RPMI7951 (cell line): ENCODE data around the gene DRAM1. TPM values are rescaled to one million over a fixed set of nuclear protein-coding genes. Genes with fewer than 3 reads are reported as not detected.
A peak's percentile ranks its signal among the peaks of the same experiment; 100 is the strongest.

Experiments
- DNase-seq: peaks from one replicate; pipeline ENCODE4 v3.0.0-alpha.2; 2012; ENCODE audit warnings: low read depth
- total RNA-seq: library from RNA; depleted of rRNA; stranded (reverse); fragments of >200 nt; shearing (Covaris generic); gene quantifications from 2 replicates; pipeline ENCODE4 v1.2.3, GENCODE V29; 2014; rRNA removed

DRAM1 gene
- total RNA-seq, 1 experiment from 2014 or later, result 2.6 TPM

DNA sequence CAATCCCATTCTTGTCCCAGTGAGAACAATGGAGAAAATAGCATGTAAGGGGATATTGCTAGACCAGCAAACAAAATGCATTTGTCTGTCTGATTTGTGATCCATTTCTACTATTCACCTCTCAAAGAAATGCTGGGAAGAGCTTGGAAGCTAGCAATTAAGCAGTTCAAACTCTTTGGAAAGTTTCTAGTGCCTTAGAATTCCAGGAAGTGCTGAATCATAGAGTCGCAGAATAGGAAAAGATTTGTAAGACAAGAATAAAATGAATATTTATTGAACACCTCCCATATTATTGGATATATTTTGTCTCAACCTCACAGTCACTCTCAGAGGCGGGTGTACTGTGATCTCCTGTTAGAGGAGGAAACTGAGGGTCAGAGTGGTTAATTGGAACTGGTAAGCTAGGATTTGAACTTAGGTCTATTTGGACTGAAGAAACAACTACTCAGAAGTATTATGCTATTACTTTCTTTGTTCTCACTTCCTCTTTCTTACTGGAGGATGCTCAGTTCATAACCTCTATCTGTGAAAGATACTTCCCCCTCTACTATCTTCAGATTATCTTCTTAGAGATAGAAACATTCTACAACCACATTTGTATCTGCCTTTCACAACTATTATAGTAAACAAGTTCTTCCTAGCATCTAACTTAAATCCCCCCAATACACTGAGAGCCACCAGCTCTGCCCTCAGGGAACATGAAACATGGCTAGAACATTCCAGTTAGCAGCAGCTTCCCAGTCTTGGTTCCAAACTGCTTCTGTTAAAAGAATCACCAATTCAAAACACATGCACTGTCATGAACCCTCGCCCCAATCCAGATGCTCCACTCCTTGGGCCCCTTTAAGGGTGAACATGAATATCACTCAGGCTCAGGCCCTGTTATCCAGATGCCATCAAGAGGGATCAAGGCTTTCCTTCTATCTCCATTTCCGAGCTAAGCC is 64.2 kb downstream of the DRAM1 start:
- DNase-seq, result peak; percentile 10

DNA sequence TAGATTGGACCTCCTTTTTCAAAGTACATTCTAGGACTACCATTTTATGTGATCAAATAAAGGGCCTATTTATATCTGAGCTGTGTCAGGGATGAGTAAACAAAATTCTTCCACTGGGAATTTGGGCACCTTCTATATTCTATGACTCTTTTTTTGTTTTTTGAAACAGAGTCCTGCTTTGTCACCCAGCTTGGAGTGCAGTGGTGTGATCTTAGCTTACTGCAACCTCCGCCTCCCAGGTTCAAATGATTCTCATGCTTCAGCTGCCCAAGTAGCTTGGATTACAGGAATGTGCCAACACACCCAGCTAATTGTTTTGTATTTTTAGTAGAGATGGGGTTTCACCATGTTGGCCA is 64.8 kb downstream of the DRAM1 start:
- no peak for DNase-seq

DNA sequence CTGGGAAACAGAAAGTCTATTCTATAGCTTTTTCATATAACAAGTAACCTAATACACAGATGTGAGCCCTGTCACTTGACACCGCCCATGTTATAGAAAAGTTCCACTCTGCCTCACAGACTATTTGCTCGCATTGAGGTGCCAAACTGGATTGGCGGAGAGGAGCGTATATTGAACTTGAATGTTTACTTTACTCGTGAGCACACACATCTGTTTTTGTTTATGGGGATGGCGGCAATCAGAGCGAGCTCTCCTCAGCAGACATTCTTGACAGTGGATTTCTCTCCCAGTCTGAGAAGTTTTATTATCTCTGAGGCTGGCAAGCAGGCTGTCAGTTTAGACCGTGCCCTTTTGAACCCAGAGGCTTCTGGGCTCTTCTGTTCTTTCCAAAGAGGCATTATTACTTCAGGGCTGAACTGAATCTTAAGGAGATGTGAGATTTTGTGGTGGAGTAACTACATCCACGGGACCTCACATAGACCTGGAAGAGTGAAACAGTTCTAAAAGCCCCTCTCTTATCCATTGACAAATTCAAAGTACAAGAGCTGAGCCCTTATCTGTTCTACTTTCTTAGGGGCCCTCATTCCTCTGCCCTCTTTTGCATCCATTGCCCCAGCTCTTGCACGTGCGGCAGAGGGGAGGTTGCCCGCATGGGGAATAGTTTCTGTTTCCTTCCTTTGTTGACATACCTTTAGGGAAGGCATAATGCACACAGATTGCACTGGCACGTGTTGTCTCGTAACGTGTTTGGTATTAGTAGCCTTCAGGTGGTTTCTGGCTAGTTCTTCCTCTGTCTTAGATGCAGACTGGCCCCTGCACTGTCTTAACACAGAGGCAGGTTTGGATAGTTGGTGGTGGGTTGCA is 68.2 kb downstream of the DRAM1 start:
- peak; percentile 12 for DNase-seq

DNA sequence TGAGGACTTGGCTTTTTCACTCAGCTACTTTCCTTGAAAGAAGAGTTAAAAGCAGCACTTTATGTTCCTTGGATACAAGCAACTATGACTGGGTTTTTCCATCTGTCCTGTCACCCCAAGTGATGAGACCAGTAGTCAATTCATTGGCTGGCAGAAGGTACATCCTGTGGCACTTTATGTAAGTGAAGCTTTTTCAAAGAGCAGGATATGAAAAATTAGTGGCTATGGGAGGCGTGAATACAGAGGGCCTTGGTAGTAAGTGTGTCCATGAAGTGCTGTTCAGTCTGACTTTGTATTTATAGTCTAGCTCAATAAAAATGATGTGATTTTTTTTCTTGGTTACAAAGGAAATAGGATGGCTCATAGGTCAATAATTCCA is 68.8 kb downstream of the DRAM1 start:
- DNase-seq, result no peak

DNA sequence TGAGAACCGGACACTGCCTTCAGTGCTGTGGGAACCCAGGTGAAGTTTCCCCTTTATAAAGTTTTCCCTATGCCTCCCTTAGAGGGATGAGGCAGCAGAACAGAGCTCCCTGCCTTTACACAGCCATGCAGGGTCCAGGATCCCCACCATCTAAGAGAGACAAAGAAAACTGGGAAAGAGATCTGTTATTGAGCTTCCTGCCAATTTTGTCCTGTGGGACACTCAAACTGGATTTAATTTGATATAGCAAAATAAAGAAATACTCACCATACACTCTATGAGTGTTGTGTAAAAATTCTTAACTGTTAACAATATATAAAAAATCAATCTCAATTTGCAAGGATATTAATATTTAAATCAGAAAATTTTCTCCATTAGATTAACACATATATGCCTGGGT is 69.9 kb downstream of the DRAM1 start:
- no peak for DNase-seq

DNA sequence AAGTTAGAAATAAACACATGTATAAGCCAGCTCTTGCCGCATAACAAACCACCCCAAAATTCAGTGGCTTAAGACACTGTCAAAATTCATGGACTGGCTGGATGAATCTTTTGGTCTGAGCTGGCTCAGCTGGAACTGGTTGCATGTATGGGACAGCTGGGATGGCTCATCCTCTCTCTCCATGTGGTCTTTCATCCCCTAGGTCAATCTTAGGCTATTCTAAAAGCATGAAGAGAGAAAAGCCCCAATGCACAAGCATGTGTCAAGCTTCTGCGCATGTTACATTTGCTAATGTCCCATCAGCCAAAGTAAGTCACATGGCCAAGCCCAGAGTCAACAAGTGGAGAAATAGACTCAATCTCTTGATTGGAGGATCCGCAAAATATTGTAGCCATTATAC is 71.0 kb downstream of the DRAM1 start:
- no peak for DNase-seq

DNA sequence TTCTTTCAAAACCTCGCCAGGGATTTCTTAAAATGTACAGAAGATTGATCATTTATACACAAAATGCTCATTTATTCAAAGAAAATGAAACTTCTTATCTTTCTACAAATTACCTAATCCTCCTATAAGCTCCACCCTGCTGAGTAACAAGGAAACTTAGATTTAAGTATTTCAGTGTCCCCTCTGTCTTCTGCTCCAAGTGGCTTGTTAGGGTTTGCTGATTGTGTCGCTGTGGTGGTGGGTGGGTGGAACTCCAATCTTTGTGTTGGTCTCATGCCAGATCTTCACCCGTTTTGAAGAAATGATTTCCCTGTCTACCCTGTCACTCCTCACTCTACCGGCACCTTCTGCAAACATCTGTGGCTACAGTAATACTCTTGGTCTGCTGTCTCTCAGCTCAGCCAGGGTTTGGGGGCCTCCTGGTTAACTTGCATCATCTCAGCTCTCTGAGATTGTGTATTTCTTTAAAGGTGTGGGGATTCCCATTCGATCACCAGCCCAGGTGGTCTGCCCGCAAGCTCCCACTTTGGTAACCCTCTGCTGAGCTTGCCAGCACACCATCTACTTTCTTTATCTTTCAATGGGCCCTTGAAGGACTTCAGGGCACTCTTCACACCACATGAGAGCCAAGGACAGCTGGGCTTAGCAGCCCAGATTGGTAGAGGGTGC is 73.8 kb downstream of the DRAM1 start:
- DNase-seq, result no peak

DNA sequence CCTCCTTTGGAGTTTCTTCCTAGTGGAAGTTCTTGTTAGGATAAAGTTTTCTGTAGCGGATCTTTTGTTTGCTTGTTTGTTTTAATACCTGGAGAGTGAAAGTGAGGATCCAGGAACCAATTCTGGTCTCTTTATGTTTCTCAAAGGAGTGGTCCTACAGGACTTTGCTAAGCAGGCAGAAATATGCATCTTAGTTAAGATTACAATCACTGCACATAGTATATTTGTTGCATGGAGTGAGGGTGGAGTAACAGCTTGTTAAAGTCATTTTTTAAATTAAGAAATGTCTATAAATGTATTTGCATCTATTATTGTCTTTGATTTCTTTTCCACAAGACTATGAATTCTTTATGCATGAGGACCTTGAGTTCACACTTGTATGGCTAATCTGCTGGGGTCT is 76.7 kb downstream of the DRAM1 start:
- DNase-seq, result no peak

DNA sequence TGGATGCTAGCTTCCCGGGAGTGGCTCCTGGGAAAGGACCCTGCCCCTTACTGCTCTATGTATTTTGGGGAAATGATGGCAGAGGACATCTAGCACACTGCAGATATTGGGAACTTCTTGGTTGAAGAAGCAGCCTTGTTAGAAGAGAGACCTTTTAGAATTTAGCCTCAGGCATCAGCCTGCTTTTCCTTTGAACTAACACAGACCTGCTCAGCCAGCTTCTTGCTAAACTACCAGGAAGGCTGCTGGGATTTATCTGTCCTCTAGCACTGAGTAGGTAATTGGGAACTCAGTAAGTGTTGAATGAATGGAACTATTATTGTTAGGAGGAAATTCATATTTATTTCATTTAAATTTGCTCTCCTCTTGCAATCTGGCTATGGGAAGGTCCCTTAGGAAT is 77.3 kb downstream of the DRAM1 start:
- DNase-seq, result no peak

DNA sequence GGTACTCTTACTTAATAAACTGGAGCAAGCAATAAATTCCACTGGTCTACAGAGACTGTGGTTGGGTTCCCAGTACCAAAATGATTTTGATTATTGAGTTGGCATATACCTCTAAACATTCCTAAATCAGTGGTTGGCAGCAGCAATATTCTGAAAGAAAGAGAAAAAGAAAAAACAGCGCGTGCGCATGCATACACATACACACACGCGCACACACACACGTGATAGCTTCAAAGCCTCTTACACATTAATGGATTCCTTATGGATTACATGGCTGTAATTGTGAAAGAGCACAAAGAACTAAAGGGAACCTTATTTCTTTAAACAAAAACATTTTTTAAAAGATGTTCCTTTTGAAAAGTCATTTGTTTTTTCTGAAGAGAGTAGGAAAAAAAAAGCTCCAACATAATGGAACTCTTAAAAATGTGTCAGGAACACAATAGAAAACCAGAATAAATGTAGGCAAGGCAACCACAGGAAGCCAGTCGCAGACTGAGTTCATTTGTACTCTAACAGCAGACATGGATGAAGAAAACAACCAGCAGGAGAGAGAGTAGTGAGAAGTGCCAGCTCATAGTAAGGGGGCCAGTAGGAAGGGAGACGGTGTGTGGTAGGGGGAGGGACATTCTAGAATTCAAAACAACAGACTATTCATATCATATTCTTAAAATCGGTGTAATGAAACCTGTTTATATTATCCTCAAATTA is 80.0 kb downstream of the DRAM1 start:
- no peak for DNase-seq

DNA sequence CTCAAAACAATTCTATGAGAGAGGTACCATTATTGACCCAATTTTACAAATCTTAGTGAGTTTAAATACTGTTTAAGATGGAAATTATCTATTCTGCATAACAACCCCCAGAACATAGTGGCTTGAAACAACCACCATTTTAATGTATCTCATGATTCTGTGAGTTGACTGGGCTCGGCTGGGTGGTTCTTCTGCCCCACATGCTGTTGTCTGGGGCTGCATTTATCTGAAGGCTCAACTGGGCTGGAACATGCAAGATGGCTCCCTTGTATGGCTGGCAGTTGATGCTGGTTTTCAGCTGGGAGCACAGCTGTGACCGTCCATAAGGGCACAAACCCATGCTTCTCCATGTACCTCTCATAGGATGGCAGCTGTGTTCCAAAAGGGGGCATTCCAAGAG is 82.2 kb downstream of the DRAM1 start:
- no peak for DNase-seq

DNA sequence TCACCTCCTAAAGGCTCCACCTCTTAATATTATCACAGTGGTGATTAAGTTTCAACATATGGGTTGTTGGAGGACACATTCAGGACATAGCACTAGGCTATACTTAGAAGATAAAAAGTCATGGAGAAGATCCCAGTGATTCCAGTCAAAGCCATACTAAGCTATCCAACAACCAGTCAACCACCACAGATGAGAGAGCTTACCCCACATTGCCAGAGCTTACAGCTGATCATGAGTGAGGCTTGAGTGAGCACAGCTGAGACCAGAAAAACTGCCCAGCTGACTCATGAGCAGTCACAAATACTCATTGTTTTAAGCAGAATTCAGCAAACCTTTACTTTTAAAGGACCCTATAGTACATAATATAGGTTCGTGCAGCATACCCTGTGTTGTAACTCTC is 85.1 kb downstream of the DRAM1 start:
- DNase-seq, result no peak

DNA sequence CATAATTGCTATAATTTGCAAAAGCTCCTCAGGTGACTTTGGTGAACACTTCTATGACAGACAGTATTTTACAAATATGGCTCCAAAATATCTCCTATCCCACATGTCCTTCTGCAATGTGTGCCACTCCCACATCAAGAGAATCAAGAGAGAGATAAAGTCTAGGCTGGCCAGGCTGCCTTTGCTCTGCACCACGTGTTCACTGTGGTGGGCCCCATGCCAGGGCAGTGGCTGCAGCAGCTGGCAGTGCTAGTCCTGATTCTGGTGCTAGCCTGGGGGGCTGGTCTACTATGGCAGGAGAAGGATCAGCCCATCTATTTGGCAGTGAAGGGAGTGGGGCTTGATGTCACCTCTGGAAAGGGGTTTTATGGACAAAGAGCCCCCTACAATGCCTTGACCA is 86.3 kb downstream of the DRAM1 start:
- DNase-seq, result no peak

DNA sequence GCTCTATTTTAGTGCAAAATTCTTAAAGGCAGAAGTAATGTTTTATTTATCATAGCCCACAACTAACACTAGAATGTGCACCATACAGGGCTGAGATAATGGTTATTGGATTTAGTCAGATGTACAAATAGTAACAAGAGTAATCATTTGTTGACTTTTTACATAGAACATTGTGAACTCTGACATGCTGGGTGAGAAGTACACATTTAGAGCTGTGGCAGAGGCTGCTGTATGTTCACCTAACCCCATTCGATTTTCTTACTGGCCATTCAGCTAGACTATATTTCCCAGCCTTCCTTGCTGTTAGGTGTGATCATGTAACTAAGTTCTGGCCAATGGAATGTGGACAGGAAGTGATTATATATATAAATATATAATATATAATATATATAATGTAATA is 89.1 kb downstream of the DRAM1 start:
- DNase-seq, result no peak

DNA sequence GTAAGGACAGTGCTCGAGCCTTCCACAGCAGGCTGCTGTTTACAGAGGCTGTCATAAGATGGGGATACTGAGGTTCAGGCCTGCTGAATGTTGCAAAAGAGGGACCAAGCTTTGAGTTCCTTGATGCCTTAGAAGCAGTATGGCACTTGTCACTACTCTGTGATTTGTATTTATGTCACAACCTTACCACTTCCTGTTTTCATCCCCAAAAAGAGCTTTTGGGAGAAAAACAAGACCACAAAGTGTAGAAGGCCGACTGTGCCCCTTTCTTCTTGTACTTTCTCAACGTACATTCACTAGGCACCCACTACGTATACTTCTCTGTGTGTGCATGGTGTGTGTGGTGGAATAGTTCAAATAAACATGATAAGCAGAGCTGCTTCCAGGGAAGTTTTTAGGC is 90.1 kb downstream of the DRAM1 start:
- DNase-seq, result no peak

DNA sequence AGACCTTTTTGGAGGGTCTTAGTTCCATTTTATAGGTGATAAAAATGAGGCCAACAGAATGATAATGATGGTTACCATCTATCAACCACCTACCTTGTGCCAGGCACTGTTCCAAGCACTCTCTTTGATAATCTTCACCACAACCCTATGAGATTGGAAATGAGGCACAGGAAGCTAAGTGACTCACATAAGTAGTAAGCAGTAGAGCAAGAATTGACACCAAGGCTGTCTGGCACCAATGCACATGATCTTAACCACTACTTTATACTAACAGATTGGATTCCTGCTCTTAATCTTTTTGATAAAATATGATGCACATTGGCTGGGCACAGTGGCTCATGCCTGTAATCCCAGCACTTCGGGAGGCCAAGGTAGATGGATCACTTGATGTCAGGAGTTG is 91.4 kb downstream of the DRAM1 start:
- no peak for DNase-seq

Other genes starting within 250 kb of the DRAM1 start
- gene CHPT1, start 179.9 kb upstream of the DRAM1 start, total RNA-seq, result 34.3 and 39.2 TPM in 2 replicates
- 0.20 TPM in 1 of 2 replicates, not detected in the other for gene SYCP3, start 138.1 kb upstream of the DRAM1 start, total RNA-seq
- 11.0 and 12.3 TPM in 2 replicates for gene GNPTAB, start 46.6 kb upstream of the DRAM1 start, total RNA-seq
- gene WASHC3, start 184.4 kb downstream of the DRAM1 start, total RNA-seq, result 140 and 142 TPM in 2 replicates
- 74.9 and 82.5 TPM in 2 replicates for gene NUP37, start 242.5 kb downstream of the DRAM1 start, total RNA-seq
- gene PARPBP, start 242.6 kb downstream of the DRAM1 start, total RNA-seq, result 43.1 and 59.6 TPM in 2 replicates